Suprapubic skin (tissue), 3 donors: Measurements from ENCODE around the gene JAZF1.

Experiments used
- EP300 ChIP-seq: sonication (generic); formaldehyde crosslinking; IDR thresholded peaks from one replicate; pipeline ENCODE4 v1.6.1; 2017; ENCODE audit warnings: antibody characterized with exemption
- POLR2A ChIP-seq, 2 donors: fragments of 450-650 bp; IDR thresholded peaks; one replicate each; pipeline ENCODE4 v1.6.1; 2017; ENCODE audit warnings: antibody characterized with exemption in 2 of 2, mild to moderate bottlenecking in 2 of 2, moderate library complexity in 2 of 2
- TF ChIP-seq, protein P1 (sequence below), 2 donors: fragments of 200-600 bp in 1 of 2; fragments of 450-650 bp in 1 of 2; sonication (generic) in 1 of 2; IDR thresholded peaks; one replicate each; pipeline ENCODE4 v1.5.1; 2016 to 2019; ENCODE audit warnings: antibody characterized with exemption in 2 of 2, mild to moderate bottlenecking in 1 of 2, moderate library complexity in 1 of 2

DNA sequence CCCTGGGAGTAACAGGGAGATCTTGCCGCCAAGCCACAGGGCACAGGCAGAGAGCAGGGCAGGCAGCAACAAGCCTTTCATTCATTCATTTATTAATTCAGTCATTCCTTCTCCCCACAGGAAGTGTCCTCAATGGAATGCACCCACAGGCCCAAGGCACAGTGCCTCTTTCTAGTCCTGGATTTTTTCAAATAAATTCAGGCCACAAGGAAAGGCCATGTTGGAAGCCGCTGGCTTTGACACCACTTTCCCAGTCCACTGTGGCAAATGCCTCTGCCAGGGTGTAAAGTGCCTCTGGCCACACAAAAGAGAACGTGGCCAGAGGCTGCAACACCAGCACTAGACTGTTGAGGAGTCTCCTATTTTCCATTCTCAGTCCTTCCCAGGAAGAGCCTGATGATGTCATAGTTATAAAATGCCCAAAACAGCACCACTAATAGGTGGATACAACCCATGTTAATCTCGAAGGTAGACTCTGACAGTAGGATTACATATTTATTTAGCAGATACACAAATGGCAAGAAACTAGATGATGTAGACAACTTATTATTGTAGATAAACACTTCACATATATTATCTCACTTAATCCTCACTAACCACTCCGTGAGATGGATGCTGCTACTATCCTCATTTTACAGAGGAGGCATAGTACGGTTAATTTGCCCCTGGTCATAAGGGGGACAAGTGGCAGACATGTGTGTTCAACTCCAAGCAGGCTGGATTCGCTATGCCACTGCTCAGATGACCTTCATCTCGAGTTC is 5.5 kb downstream of the JAZF1 start:
- TF ChIP-seq POLR2A (IDR thresholded peaks at IDR 0.05) (no peak), EP300 (no peak)
- TF ChIP-seq, protein P1, sequence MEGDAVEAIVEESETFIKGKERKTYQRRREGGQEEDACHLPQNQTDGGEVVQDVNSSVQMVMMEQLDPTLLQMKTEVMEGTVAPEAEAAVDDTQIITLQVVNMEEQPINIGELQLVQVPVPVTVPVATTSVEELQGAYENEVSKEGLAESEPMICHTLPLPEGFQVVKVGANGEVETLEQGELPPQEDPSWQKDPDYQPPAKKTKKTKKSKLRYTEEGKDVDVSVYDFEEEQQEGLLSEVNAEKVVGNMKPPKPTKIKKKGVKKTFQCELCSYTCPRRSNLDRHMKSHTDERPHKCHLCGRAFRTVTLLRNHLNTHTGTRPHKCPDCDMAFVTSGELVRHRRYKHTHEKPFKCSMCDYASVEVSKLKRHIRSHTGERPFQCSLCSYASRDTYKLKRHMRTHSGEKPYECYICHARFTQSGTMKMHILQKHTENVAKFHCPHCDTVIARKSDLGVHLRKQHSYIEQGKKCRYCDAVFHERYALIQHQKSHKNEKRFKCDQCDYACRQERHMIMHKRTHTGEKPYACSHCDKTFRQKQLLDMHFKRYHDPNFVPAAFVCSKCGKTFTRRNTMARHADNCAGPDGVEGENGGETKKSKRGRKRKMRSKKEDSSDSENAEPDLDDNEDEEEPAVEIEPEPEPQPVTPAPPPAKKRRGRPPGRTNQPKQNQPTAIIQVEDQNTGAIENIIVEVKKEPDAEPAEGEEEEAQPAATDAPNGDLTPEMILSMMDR (IDR thresholded peaks at IDR 0.05), result no peak
